ENCODE measurements around the gene HOXA11.

HOXA11 gene

GRCh38 chr7:27148756-27149641 is 36.0 kb downstream of the HOXA11 start:
- Histone ChIP-seq H4K20me1 (ENCODE audit: insufficient read depth, low read length) (no peaks in the 10 kb centered on the region), H3K79me2 (ENCODE audit: insufficient read depth, low read length) (peaks cover 28% of the 10 kb centered on the region), H3K4me1 (ENCODE audit: insufficient read depth, low read length) (peaks cover 28% of the 10 kb centered on the region), H3K9ac (ENCODE audit: low read depth, low read length) (peak overlapping the region; percentile 73), H3K4me2 (ENCODE audit: insufficient read depth, low read length) (peak overlapping the region; percentile 69), H3K27me3 (ENCODE audit: insufficient read depth, low read length, poor library complexity) (no peaks in the 10 kb centered on the region), H3K4me3 (ENCODE audit: low read depth in 1 of 2, low read length in 2 of 2) (peak overlapping the region in 1 of 2 experiments; percentile 64; a peak in 2 of 4 replicates), H3K36me3 (ENCODE audit: insufficient read depth, low read length) (peaks cover 9% of the 10 kb centered on the region; the same call in 1 of the 2 replicates), H2AFZ (ENCODE audit: low read depth, low read length) (0 out of 2 replicates have a peak overlapping the region, but pooled peaks have one; percentile 29), H3K27ac (ENCODE audit: low read length) (peak overlapping the region; percentile 80; the same call in 1 of the 2 replicates), H3K9me3 (ENCODE audit: insufficient read depth, low read length, severe bottlenecking) (no peaks in the 10 kb centered on the region)
- TF ChIP-seq CTCF (IDR thresholded peaks at IDR 0.05; ENCODE audit: borderline replicate concordance, extremely low read depth, low read length, poor library complexity, severe bottlenecking) (no peak), EZH2 (IDR thresholded peaks at IDR 0.05; ENCODE audit: borderline replicate concordance, low read depth, low read length, severe bottlenecking) (no peak)
- no peak for ATAC-seq (ENCODE audit: insufficient read depth, low read depth)
- DNase-seq = no peak

- Histone ChIP-seq H3K4me3 (ENCODE audit: low read depth in 1 of 2, low read length in 2 of 2) (peak overlapping the region in 1 of 2 experiments; percentile 64; a peak in 1 of 4 replicates), H4K20me1 (ENCODE audit: insufficient read depth, low read length) (no peaks in the 10 kb centered on the region), H3K36me3 (ENCODE audit: insufficient read depth, low read length) (peaks cover 9% of the 10 kb centered on the region; the same call in 1 of the 2 replicates), H3K9me3 (ENCODE audit: insufficient read depth, low read length, severe bottlenecking) (no peaks in the 10 kb centered on the region), H3K4me1 (ENCODE audit: insufficient read depth, low read length) (peaks cover 28% of the 10 kb centered on the region), H2AFZ (ENCODE audit: low read depth, low read length) (no peak overlapping the region), H3K27me3 (ENCODE audit: insufficient read depth, low read length, poor library complexity) (no peaks in the 10 kb centered on the region), H3K79me2 (ENCODE audit: insufficient read depth, low read length) (peaks cover 28% of the 10 kb centered on the region), H3K27ac (ENCODE audit: low read length) (peak overlapping the region; percentile 13; the same call in 1 of the 2 replicates), H3K9ac (ENCODE audit: low read depth, low read length) (peak overlapping the region; percentile 73; the same call in 1 of the 2 replicates), H3K4me2 (ENCODE audit: insufficient read depth, low read length) (peak overlapping the region; percentile 69)
- ATAC-seq (ENCODE audit: insufficient read depth, low read depth) = no peak
- TF ChIP-seq CTCF (IDR thresholded peaks at IDR 0.05; ENCODE audit: borderline replicate concordance, extremely low read depth, low read length, poor library complexity, severe bottlenecking) (no peak), EZH2 (IDR thresholded peaks at IDR 0.05; ENCODE audit: borderline replicate concordance, low read depth, low read length, severe bottlenecking) (no peak)
- DNase-seq = no peak
These were observed 36.8 kb downstream of the HOXA11 start for GRCh38 chr7:27148031-27148755.

- ATAC-seq (ENCODE audit: insufficient read depth, low read depth) (no peak), DNase-seq (no peak)
- H3K4me3 ChIP-seq (ENCODE audit: low read depth in 1 of 2, low read length in 2 of 2) = peak within 1 kb of the TSS in 1 of 2 experiments; percentile 64; a peak in 1 of 4 replicates
- peaks cover 13% of the 10 kb centered on the region for H3K36me3 ChIP-seq (ENCODE audit: insufficient read depth, low read length)
- peaks cover 28% of the 10 kb centered on the region for H3K79me2 ChIP-seq (ENCODE audit: insufficient read depth, low read length)
- H3K27ac ChIP-seq (ENCODE audit: low read length) = peak within 1 kb of the TSS; percentile 13; the same call in 1 of the 2 replicates
- TF ChIP-seq CTCF (IDR thresholded peaks at IDR 0.05; ENCODE audit: borderline replicate concordance, extremely low read depth, low read length, poor library complexity, severe bottlenecking) = no peak
- TF ChIP-seq EZH2 (IDR thresholded peaks at IDR 0.05; ENCODE audit: borderline replicate concordance, low read depth, low read length, severe bottlenecking) = no peak
- H3K9me3 ChIP-seq (ENCODE audit: insufficient read depth, low read length, severe bottlenecking) = no peaks in the 10 kb centered on the region
- H3K27me3 ChIP-seq (ENCODE audit: insufficient read depth, low read length, poor library complexity) = no peaks in the 10 kb centered on the region
- peak within 1 kb of the TSS; percentile 69 for H3K4me2 ChIP-seq (ENCODE audit: insufficient read depth, low read length)
- no peak within 1 kb of the TSS for H2AFZ ChIP-seq (ENCODE audit: low read depth, low read length)
- H3K4me1 ChIP-seq (ENCODE audit: insufficient read depth, low read length) = peaks cover 28% of the 10 kb centered on the region
- H3K9ac ChIP-seq (ENCODE audit: low read depth, low read length) = peak within 1 kb of the TSS; percentile 73; the same call in 1 of the 2 replicates
- H4K20me1 ChIP-seq (ENCODE audit: insufficient read depth, low read length) = no peaks in the 10 kb centered on the region
These were observed 37.6 kb downstream of the HOXA11 start, which contains the start of gene HOXA6 for GRCh38 chr7:27147199-27148030. Gene HOXA6 (minus strand): TSS chr7:27147774. CDS start chr7:27147749, 25 bp downstream.

Measured in DND-41 (cell line).